NB4 (cell line): Measurements from ENCODE around the gene PROM1.

Experiments used
- DNase-seq: peaks from one replicate; pipeline ENCODE4 v3.0.0; 2010; ENCODE audit warnings: low read depth
- H3K4me3 ChIP-seq: one replicate; pipeline ENCODE4 v1.5.1; 2011; ENCODE audit warnings: mild to moderate bottlenecking, low read depth, low read length, moderate library complexity
- CTCF ChIP-seq: IDR thresholded peaks from one replicate; pipeline ENCODE4 v1.5.1; 2012; ENCODE audit warnings: low read depth, low read length
- MAX ChIP-seq: IDR thresholded peaks from 2 replicates; pipeline ENCODE4 v1.6.1; 2011; ENCODE audit warnings: low read depth, low read length
- MYC ChIP-seq: IDR thresholded peaks from 2 replicates; pipeline ENCODE4 v1.6.1; 2011; ENCODE audit warnings: low read depth, low read length
- POLR2A ChIP-seq: IDR thresholded peaks from 2 replicates; pipeline ENCODE4 v1.6.1; 2011; ENCODE audit warnings: mild to moderate bottlenecking; ENCODE audit not compliant: insufficient read length; ENCODE audit errors: extremely low read depth

Gene PROM1

GRCh38 chr4:15926486-15926885 lies 157.3 kb downstream of the PROM1 start:
- no peak overlapping the region for H3K4me3 ChIP-seq
- TF ChIP-seq MAX (no peak), CTCF (no peak), POLR2A (no peak), MYC (no peak)
- no peak for DNase-seq

- no peak for TF ChIP-seq POLR2A
- no peak for TF ChIP-seq MYC
- no peak for TF ChIP-seq MAX
- no peak for TF ChIP-seq CTCF
- no peak overlapping the region for H3K4me3 ChIP-seq
- DNase-seq = no peak
Measured at GRCh38 chr4:15925830-15926229, 158.0 kb downstream of the PROM1 start.

GRCh38 chr4:15921592-15921932 lies 162.3 kb downstream of the PROM1 start:
- DNase-seq = no peak
- no peak for TF ChIP-seq CTCF
- TF ChIP-seq MYC = no peak
- TF ChIP-seq POLR2A = no peak
- TF ChIP-seq MAX = no peak
- no peak overlapping the region for H3K4me3 ChIP-seq

GRCh38 chr4:15920723-15921591 lies 162.9 kb downstream of the PROM1 start:
- no peak overlapping the region for H3K4me3 ChIP-seq
- no peak for DNase-seq
- TF ChIP-seq POLR2A = no peak
- TF ChIP-seq MYC = no peak
- no peak for TF ChIP-seq CTCF

GRCh38 chr4:15918484-15919129 lies 165.2 kb downstream of the PROM1 start:
- no peak for DNase-seq
- TF ChIP-seq MYC (no peak), POLR2A (no peak), MAX (no peak), CTCF (no peak)

More at GRCh38 chr4:15918484-15919129, 165.2 kb downstream of the PROM1 start:
- no peak overlapping the region for H3K4me3 ChIP-seq
